HG03095 (cell line): ENCODE data around the gene CNFN.

Experiments
- ATAC-seq: cut with Tn5 transposase; IDR thresholded peaks from one replicate; pipeline ENCODE4 v1.9.1; 2021; ENCODE audit warnings: moderate library complexity; ENCODE audit not compliant: unreplicated experiment

Gene CNFN

DNA sequence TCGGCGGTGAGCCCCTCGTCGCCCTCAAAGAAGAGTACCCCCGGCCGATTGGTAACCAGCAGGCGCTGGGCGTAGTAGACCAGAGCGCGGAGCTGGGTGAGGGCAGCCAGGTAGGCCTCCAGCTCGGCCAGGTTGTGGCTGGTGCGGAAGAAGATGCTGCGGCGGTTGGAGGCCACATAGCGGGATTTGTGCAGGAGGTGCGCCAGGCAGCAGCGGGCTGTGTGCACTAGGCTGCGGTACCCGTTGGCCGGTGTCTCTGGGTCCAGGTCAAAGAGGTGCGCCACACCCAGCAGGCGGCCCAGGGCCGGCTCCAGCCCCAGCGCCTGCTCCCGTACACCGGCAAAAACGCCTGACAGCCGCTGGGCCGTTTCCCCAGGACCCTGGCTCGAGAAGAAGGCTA, 20.3 kb upstream of the CNFN start:
- no peak for ATAC-seq

DNA sequence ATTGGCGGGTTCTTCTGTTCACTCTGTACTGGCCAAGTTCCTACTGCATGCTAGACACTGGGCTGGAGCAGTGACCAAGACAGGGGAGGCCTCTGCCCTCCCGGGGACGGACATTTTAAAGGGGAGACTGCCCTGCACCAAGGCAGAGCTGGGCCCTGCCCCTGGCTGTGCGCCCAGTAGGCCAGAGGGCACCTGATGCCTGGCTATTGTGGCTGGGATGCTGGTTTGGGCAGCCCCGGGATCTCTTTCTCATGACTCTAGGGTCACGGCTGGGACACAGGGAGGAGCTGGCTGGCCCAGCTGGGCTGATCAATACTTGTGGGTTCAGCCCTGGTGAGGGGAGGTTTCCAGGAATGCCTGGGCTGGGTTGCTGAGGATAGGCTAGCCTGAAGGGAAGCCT, 19.4 kb upstream of the CNFN start:
- no peak for ATAC-seq

DNA sequence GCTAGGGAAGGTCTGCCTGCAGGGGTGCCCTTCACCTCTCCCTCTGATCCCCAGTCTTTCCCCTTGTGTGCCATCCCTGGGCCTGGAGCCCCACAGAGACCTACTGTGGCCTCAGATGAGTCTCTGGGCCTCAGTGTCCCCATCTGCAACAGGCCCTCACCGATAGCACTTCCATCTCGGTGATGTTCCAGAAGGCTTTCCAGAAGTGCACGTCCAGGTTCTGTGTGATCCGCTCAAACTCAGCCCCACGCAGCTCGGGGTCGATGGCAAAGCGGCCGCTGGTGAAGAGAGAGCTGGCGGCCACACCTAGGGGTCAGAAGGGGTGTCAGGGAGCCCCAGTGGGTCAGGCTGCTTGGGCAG, 17.7 kb upstream of the CNFN start:
- no peak for ATAC-seq

DNA sequence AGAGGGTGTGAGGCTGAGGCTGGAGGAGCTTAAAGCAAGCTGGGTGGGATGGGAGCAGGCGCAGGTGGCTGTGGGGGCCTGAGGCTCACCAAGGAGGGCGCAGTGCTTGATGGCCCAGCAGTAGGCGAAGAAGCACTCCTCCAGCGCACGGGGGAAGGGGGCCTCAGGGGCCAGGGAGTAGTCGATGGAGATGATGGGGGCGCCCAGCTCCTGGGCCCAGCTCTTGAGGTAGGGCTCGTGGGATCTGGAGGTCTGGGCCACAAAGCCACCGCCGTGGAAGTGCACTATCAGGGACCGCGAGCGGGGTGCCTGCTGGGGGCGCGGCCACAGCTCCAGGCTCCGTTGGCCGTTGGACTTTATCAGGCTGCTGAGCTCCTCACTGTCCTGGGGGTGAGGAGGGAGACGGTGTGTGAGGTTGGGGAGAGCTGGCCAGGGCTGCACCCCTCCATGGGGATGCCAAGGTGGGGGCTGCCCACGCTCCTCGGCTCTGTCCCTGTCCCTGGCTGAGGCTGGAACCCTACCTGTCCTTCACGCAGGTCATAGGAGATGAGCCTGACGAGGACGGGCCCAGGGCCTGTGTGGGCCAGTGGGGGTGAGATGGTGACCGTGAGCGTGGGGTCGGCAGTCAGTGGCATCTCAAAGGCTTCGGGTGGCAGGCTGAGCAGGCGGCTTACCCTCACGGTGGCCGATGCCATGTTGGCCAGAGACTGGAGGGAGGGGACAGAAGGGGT, 17.2 kb upstream of the CNFN start:
- ATAC-seq: no peak

DNA sequence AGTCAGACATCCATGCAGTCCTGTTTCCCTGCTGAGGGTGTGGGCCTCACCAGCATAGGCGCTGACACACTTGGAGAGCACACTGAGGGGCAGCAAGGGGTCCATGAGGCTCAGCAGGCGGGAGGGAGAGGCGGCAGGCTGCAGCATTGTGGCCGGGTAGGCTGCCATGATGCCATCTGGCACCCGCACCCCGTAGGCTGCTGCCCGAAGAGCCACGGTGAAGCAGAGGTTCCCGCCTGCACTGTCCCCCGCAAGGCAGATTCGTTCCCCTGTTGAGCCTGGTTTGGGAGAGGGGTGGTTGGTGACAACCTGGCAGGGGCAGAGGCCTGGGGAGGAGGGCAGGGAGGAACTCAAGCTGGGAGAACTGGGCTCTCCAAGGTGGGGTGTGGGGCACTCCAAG, 16.0 kb upstream of the CNFN start:
- no peak for ATAC-seq

DNA sequence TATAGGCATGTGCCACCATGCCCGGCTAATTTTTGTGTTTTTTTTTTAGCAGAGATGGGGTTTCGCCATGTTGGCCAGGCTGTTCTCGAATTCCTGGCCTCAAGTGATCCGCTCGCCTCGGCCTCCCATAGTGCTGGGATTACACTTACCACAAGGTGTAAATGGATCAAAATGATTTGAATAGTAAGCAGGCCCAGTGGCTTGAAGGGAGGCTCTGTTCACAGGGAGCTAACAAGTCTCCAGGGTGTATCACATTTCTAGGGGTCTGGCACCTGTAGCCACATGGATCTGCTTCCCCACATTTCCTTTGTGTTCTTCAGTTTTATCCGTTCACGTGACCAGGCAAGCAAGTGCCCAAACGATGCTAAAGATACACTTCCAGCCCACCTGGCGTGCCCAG, 13.5 kb upstream of the CNFN start:
- ATAC-seq: no peak

DNA sequence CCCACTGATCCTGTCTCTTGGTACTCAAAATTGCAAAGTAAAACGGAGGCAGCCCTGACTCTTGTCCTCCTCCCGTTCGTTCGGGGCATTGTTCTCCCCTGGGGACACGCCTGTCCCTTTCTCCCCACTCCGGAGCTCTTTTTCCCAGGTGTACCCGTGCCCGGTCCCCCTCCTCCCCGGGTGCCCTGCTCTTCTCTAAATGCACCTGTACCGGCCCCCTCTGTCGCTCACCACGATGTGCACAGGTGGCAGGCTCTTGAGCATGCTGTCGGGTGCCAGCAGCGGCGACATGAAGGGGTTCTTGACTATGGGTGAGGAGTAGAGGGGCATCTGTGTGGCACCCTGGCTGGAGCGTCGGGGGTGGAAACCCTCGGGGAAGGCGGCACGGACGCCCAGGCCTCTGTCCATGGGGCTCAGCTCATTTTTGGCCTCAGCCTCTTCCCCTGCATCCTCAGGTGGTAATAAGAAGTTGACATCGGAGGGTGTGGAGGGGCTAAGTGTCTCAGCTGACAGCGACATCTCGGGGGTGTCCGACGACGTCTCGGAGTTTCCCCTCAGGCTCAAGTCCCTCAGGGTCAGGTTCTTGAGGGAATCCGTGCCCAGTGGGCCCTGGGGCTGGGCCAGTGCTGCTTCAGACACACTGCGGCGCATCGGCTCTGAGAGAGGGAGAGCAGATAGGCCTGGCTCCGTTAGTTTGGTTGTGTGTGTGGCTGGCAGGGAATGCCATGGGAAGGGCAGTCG, 12.4 kb upstream of the CNFN start:
- no peak for ATAC-seq

DNA sequence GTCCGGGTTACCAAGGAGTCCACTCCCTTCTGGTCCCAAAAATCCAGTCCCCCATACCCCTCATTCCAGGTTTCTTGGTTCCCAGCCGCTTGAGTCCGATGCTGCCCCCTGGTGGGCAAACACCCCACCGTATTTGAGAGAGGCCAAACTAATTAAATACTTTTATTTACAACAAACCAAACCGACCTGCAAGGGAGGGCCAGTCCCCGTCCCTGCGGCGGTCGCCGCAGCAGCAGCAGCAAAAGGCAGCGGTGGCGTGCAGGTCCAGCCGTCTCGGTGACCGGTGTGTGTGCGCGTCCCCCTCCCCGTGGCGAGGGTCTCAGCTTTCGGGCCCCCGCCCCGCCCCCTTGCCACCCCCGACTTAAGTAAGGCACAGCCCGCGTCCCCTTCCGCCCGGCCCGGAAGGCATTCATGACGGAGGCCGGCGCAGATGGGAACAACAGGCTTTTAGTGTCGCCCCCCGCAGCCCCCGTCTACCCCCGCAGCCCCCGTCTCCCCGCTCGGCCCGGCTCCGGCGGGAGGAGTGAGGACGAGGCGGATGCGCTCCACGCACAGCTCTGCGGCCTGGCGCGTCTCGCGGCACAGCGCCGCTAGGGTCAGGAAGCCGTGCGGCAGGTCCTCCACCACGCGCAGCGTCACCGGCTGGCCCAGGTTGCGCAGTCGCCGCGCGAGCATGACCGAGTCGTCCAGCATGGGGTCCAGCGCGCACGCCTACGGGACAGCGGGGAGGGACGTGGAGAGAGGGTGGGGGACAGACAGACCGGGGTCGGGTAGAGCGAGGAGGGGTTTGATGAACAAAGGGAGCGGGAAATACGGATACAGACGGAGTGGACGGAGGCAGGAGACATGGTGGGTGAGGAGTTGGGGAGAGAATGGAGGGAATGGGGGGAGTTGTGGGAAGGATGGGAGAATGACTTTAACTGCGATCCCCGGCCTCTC, 11.5 kb upstream of the CNFN start:
- no peak for ATAC-seq

DNA sequence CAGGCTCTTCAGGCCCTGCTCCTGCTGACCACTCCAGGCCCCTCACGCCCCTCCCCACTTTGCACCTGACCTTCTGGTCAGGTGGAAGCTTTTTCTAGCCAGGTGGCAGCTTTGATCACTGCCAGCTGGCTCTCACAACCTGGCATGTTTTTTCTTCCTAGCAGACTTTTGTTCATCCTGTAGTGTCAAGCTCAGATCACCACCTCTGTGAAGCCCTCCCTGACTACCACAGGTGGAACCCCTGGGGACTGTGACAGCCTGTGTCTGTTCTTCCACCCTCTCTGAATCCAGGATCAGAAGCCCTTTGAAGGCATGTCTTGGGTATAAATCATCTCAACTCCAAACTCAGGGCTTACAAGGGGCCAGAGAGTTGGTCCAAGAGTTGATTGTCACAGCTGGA, 10.3 kb upstream of the CNFN start:
- no peak for ATAC-seq

DNA sequence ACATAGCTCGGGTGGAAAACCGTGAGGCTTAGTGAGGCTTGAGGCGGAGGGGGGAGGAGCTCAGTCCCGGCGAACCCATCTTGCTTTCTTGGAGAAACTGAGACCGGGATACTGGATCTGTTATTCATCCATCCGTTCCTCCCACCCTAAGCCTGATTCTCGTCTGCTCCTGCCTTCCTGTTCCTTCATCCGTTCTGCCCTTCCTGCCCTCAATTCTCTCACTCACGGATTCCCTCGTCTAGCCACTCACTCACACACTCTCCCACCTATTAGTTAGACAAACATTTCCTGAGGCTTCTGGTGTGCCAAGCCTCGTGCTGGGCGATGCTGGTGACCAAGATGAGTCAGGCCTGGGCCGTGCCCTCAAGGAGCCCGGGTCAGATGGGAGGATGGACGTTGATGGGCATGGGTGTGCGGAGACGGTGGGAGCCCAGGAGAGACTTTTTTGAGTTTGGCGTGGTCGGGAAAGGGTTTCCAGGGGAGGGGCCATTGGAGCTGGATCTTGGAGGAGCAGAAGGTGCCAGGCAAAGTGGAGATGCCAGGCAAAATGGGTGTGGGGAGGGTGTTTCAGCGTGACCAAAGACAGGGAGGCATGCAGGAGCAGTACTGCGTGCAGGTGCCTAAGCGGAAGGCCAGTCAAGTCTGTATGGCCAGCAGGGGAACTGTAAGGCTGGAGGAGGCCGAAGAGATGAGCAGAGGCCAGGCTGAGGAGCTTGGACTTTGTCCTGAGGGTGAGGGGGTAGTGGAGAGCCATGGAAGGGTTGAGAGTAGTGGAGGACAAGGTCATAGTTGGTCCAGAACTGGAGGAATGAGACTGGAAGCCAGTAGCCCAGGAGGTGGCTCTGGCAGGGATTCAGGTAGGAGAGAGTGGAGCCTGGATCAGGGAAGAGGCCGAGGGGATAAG, 7.4 kb upstream of the CNFN start:
- ATAC-seq: no peak

DNA sequence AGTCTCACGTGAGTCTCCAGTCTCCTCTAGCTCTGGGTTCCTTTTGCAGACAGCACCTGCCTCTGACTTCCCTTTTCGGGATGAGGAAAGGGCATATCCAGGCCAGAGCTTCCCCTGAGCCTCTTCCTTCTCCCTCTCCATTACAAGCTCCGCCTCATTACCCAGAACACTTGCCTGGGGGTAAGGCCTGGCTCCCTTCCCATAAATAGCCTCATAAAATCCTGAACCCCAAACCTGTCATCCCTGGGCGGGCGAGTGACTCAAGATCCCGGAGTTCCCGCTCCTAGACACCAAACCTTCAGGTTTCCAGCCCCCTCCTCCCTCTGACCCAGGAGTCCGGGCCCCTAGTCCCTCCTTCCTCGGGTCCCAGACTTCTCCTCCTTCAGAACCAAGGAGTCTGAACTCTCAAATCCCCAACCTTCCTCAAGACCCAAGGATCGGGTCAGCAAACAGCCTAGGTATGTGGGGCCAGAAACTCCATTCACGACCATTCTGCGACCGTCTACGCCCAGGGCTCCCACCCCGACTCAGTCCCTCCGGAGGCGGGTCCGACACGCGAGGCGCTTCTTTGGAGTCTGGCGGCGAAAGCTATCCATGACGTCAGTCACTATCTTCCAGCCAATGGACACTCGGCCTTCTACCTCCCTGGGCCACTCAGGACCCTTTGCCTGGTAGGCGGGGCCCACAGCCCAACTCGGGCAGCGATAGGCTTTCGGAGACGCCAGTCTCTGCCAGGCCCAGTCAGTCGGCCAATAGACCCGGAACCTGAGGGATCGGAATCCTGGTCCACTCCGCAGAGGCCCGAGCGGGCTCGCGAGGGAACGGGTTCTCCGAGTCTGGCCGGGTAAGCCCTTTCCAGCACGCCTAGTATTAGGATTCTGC, 6.5 kb upstream of the CNFN start:
- peak; percentile 86 for ATAC-seq

DNA sequence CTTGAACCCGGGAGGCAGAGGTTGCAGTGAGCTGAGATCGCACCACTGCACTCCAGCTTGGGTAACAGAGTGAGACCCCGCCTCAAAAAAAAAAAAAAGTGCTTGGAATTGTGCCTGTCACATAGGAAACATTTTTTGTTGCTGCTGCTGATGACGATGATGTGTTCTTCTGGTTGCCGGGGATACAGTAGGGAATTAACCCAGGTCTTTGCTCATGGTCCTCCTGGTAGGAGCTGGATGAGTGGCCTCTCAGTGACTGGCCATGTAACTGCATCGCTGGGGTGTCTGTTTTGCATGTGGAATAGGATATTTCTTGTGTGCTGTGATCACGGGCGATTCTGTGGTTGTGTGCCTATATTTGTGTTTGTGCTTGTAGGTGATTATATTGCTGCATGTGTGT, 4.7 kb upstream of the CNFN start:
- no peak for ATAC-seq

DNA sequence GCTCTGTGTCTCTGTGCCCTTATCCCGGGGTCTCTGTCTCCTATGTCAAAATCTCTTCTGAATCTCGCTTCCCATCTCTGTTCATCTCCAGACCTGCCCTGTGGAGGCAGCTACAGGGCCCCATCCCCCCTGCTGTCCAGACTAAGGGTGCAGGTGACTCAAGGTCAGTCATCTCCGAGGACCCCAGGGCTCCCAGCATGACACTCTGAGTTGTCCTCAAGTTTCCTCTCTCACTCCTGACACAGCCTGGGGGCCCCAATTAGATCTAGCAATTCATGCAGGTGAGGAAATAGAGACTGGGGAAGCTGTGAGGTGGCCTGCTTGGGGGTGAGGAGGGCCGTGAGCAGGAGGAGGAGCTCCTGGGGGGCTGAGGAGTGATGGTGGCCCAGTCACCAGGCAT, 2.1 kb upstream of the CNFN start:
- ATAC-seq: no peak

DNA sequence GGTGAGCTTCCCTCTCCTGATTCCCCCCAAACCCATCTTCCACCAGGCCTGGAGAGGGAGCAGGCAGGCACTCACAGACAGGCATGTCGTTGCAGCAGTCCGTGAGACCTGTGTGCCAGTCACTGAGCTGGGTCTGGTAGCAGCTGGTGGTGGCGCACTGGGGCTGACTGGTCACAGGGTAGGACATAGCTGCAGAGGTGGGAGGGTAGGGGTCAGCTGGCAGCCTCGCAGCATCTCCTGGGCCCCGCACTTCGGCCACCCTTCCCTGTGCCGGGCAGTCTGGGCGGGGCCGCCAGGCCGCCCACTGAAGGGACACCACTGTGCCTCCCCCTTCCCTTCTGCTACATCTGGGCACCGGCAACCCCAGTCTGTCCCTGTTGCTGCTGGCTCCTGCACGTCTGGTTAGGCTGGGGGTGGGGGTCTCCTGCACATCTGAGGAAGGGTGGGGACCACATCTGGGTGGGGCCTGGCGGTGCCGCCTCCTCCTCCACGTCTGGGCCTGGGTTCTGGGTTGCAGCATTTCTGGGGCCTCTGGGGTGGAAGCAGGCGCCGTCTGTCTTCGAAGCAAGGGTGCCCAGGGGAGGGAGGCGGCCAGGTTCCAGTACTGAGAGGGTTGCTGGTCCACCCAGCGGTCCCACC, 1.1 kb downstream of the CNFN start:
- ATAC-seq: no peak

DNA sequence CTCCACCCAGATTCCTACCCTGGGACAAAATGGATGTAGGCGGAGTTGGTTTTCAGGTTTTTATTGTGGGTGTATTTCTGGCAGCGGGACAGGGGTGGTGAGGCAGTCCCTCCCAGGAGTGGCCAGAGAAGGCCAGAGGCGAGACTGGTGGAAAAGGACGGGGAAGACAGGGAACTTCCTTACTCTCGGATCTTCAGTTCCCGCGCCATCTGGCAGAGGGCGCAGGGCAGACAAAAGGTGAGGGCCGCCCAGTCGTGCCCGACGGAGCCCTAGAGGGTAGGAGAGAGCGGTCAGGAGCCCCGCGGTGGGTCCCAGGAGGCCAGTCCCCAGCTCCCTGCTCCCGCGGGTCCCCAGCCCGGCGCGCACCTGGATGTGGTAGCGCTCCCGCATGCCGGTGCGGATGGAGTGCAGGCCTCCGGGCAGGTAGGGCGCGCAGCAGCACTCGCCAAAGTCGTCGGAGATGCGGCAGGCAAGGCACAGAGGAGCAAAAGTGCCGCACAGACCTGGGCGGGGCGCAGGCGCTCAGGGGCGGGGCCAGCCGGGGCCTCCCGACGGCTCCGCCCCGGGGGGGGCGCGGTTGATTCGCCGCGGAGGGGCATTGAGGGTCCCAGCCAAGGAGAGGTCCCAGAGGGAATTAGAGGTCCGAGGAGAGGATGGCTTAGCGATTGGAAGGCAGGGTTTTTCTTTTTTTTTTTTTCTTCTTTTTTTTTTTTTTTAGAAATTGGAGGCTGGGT, 3.0 kb downstream of the CNFN start:
- ATAC-seq: no peak

DNA sequence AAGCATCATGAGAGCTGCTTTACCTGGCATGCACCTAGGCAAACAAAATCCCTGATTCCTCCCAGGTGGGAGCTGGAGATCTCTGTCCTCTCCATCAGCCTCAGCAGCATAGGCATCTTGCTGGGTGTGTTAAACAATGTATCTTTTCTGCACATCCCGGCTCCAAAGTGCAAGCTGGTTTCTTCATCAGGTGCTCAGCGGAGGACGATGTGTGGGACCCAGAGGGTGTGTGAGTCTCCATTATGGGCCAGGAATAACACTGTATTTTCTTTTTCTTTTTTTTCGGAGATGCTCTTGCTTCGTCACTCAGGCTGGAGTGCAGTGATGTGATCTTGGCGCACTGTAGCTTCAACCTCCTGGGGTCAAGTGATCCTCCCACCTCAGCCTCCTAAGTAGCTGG, 9.9 kb downstream of the CNFN start:
- ATAC-seq: no peak

DNA sequence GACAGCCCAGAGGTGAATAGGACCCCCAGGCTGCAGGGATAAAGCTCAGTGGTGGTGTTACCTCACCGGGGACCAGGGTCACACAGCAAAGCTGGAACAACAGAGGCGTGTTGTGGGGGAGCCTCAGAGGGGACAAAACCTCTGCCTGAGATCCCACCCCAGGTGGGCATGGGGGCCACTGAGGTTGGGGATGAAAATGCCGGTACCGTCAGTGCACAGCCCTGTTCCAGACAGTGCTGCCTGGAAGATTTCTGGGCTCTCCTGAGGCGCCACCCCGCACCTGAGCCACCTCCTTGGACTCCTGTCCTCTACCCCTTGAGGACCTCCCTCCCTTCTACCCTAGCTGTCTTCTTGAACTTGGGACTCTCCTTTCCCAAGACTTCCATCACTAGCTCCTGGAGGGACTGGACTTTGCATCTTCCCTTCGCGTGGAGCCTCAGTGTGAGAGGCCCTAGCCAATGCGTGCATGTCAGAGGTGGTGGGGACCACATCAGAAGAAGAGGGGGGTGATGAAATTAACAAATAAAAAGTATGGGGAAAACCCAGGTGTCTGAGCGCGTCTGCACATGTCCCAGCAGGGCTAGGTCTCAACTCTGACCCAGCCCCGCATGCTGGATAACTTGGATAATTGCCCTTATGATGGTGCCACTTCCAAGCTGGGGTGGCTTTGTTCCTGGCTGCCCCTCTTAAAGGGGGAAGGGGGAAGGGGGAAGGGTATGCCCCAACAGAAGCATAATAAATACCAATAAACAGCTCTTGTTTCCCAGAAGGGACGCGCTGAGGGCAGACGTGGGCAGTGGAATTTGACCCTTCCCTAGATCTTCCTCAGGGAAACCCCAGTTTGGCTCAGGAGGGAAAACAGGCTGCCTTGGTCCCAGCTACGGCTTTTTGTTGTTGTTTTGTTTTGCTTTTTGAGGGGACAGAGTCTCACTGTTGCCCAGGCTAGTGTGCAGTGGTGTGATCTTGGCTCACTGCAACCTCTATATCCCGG, 11.6 kb downstream of the CNFN start:
- no peak for ATAC-seq
